Panc1 (cell line): Measurements from ENCODE around the gene HSBP1L1.

Source experiments
- POLR2AphosphoS5 ChIP-seq: IDR thresholded peaks from 2 replicates; pipeline ENCODE4 v1.6.1; 2012; ENCODE audit warnings: mild to moderate bottlenecking, low read depth, low read length, moderate library complexity
- SIN3A ChIP-seq: IDR thresholded peaks from 2 replicates; pipeline ENCODE4 v1.6.1; 2012; ENCODE audit warnings: low read depth, mild to moderate bottlenecking, low read length, moderate library complexity, borderline replicate concordance; ENCODE audit not compliant: insufficient read depth
- TF ChIP-seq, protein P1 (sequence below), 2 experiments: IDR thresholded peaks; 2 replicates each; pipeline ENCODE4 v1.6.1; 2011 to 2012; ENCODE audit warnings: low read depth in 2 of 2, control low read depth in 1 of 2, low read length in 1 of 2, mild to moderate bottlenecking in 1 of 2, moderate library complexity in 1 of 2; ENCODE audit not compliant: insufficient read depth in 1 of 2
- TF ChIP-seq, protein P2 (sequence below): fragments of 450-650 bp; IDR thresholded peaks from 2 replicates; pipeline ENCODE4 v1.5.1; 2017; ENCODE audit warnings: mild to moderate bottlenecking

DNA sequence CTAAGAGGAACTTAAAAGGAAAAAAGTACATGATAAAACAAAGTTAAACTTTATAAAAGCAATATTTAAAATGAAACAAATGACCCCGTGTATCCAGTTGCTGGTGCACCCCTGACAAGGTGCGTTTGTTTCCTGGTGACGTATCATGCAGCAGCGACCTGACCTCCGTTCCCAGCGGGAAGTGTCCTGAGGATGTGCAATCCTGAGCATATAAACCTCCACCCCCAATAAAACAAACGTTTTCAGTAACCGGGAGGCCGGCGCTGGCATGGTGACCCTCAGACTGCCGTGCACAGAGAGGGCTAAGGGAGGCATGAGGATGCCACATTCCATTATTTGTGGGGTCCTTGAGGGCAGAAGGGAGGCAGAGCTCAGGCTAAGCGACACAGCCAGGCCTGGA lies 27.8 kb upstream of the HSBP1L1 start:
- TF ChIP-seq, protein P1, sequence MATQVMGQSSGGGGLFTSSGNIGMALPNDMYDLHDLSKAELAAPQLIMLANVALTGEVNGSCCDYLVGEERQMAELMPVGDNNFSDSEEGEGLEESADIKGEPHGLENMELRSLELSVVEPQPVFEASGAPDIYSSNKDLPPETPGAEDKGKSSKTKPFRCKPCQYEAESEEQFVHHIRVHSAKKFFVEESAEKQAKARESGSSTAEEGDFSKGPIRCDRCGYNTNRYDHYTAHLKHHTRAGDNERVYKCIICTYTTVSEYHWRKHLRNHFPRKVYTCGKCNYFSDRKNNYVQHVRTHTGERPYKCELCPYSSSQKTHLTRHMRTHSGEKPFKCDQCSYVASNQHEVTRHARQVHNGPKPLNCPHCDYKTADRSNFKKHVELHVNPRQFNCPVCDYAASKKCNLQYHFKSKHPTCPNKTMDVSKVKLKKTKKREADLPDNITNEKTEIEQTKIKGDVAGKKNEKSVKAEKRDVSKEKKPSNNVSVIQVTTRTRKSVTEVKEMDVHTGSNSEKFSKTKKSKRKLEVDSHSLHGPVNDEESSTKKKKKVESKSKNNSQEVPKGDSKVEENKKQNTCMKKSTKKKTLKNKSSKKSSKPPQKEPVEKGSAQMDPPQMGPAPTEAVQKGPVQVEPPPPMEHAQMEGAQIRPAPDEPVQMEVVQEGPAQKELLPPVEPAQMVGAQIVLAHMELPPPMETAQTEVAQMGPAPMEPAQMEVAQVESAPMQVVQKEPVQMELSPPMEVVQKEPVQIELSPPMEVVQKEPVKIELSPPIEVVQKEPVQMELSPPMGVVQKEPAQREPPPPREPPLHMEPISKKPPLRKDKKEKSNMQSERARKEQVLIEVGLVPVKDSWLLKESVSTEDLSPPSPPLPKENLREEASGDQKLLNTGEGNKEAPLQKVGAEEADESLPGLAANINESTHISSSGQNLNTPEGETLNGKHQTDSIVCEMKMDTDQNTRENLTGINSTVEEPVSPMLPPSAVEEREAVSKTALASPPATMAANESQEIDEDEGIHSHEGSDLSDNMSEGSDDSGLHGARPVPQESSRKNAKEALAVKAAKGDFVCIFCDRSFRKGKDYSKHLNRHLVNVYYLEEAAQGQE (IDR thresholded peaks at IDR 0.05; ENCODE audit: insufficient read depth in 1 of 2, low read depth in 2 of 2, low read length in 1 of 2) = no peak
- no peak for TF ChIP-seq POLR2AphosphoS5
- TF ChIP-seq, protein P2, sequence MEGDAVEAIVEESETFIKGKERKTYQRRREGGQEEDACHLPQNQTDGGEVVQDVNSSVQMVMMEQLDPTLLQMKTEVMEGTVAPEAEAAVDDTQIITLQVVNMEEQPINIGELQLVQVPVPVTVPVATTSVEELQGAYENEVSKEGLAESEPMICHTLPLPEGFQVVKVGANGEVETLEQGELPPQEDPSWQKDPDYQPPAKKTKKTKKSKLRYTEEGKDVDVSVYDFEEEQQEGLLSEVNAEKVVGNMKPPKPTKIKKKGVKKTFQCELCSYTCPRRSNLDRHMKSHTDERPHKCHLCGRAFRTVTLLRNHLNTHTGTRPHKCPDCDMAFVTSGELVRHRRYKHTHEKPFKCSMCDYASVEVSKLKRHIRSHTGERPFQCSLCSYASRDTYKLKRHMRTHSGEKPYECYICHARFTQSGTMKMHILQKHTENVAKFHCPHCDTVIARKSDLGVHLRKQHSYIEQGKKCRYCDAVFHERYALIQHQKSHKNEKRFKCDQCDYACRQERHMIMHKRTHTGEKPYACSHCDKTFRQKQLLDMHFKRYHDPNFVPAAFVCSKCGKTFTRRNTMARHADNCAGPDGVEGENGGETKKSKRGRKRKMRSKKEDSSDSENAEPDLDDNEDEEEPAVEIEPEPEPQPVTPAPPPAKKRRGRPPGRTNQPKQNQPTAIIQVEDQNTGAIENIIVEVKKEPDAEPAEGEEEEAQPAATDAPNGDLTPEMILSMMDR = no peak
- no peak for TF ChIP-seq SIN3A
